Astrocyte of the cerebellum (primary cell): Measurements from ENCODE around the gene GPR15.

Source experiments
- DNase-seq: peaks from one replicate; pipeline ENCODE4 v3.0.0-alpha.2; 2011; ENCODE audit warnings: low read depth
- H3K4me3 ChIP-seq: 2 replicates; pipeline ENCODE4 v1.5.1; 2011; ENCODE audit warnings: mild to moderate bottlenecking, low read depth, low read length, moderate library complexity
- in situ Hi-C: cut with HindIII; loops from 2 replicates; pipeline ENCODE4 v1.10.0; 2017; ENCODE audit warnings: low sequenced_read_pairs
- TF ChIP-seq, protein P1 (sequence below): IDR thresholded peaks from 2 replicates; pipeline ENCODE4 v1.5.1; 2012; ENCODE audit warnings: low read length, low read depth, moderate library complexity, mild to moderate bottlenecking; ENCODE audit errors: missing control alignments

Gene GPR15

DNA sequence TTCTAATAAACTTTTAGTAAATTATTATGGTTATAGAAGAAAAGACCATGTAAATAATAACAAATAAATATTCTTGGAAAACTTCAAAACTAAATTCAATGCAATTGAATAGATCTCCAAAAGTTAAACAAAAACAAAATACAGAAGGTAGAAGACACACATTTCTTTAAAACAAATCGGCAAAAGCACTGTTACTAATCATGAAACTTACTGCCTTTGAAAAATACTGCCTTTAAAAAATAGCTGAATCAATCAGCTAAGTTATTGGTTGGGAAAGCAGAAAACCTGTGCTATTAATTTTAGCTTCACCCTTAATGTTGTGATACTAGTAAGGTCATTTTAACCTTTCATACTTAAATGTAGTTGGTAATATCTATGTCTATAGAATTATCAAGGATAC lies 3.0 kb downstream of the GPR15 start:
- no peak for DNase-seq
- no peak overlapping the region for H3K4me3 ChIP-seq
- in situ Hi-C loops: no loop called here
- TF ChIP-seq, protein P1, sequence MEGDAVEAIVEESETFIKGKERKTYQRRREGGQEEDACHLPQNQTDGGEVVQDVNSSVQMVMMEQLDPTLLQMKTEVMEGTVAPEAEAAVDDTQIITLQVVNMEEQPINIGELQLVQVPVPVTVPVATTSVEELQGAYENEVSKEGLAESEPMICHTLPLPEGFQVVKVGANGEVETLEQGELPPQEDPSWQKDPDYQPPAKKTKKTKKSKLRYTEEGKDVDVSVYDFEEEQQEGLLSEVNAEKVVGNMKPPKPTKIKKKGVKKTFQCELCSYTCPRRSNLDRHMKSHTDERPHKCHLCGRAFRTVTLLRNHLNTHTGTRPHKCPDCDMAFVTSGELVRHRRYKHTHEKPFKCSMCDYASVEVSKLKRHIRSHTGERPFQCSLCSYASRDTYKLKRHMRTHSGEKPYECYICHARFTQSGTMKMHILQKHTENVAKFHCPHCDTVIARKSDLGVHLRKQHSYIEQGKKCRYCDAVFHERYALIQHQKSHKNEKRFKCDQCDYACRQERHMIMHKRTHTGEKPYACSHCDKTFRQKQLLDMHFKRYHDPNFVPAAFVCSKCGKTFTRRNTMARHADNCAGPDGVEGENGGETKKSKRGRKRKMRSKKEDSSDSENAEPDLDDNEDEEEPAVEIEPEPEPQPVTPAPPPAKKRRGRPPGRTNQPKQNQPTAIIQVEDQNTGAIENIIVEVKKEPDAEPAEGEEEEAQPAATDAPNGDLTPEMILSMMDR: no peak

DNA sequence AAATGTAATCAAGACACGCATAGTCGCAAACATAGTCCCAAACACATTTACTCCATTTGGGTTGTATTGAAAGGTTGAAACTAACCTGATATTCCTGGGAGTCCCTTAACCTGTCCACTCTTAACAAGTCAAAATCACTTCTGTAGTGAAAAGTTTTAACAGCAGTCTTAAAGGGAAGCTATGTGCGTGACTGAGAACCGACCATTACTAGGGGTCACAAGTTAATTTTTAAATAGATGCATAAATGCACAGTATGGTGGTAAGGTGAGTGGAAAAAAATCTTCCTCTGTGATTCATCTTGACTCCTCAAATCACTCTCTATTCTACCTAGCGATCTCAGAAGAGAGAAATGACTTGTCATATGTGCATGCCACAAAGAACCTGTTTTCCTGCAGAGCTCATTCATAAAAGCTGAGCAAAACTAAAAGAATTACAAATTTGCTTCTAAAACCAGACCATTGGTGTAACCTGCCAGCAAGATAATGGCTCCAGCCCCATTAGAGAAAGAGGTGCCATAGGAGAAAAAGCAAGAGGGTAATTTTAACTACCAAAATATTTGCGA lies 4.8 kb downstream of the GPR15 start:
- DNase-seq: no peak
- in situ Hi-C loops: no loop called here
- TF ChIP-seq, protein P1: no peak
- H3K4me3 ChIP-seq: no peak overlapping the region

DNA sequence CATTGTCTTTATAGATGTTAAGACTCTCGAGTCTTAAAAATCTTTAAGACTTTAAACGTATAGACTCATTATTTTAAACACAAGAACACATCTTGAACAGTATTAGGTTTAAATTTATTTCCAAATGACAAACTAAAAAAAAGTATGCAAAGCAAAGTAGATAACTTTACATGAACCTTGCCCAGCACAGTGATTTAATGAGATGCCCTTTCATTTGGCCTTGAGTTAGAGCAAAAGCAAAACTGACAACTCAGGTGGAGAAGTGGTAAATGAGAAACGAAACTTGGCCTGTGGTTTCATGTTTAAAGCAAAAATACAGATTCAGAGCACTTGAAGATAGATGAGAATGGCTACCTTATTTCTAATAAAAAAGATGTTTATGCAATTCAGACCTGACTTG lies 8.6 kb downstream of the GPR15 start:
- DNase-seq: no peak
- no peak overlapping the region for H3K4me3 ChIP-seq
- TF ChIP-seq, protein P1: no peak
- in situ Hi-C loops: no loop called here

DNA sequence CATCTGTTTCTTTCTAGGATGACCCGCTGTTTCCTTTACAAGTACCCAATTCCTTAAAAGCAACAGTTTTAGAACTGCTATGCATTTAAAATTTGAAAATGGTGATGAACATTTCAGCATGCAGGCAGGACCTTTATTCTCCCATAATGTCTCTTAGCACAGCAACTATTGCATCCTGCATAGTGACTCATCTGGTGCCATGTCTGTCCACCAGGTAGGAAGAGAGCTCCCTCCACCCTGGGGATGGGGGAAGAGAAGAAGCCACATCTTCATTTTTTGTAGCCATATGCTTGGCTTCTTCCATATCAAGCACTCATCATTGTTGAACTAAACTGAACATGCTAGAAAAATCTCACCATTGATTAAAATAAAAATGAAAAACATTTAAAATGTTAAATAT lies 9.9 kb downstream of the GPR15 start:
- in situ Hi-C loops: no loop called here
- no peak overlapping the region for H3K4me3 ChIP-seq
- DNase-seq: no peak
- TF ChIP-seq, protein P1: no peak

DNA sequence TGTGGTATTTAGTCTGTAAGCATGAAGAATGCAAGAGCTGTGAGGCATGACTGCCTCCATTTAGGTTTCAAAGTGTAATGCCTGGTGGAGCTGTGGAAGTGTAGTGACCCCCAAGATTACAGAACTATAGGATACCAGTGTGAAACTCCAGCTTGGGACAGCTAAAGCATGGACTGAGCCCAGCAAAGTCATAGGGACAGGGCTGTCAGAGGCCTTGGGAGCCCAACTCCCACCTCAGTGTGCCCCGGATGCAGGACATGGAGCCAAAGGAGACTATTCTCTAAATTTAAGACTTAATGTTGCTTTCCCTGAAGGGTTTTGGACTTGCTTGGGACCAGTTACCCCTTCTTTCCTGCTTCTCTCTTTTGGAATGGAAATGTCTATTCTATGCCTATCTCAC lies 10.8 kb downstream of the GPR15 start:
- TF ChIP-seq, protein P1: no peak
- DNase-seq: no peak
- no peak overlapping the region for H3K4me3 ChIP-seq
- in situ Hi-C loops: no loop called here

DNA sequence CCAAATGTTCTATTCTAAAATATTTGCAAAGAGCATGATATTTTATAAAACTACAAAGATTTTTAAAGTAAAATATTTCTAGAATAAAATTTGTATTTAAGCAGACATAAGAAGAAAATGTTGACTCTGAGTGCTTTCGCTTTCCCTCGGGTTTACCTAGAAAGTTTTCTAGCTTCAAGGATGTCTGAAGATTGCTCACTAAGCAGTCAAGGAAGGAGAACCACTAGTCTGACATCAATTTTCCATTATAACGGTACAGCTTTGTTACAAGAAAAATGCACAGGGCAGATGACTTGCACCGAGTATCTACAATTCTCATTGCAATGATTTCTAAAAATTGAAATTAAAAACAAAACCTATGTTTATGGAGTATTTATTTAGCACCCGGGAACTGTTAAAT lies 14.2 kb downstream of the GPR15 start:
- in situ Hi-C loops: no loop called here

More for the DNA sequence above, 14.2 kb downstream of the GPR15 start:
- H3K4me3 ChIP-seq: no peak overlapping the region
- TF ChIP-seq, protein P1: no peak
- no peak for DNase-seq
